GM12875 (cell line): ENCODE results near the gene ZNF25.
"Not testable (repeated sequence)": the region's sequence is repeated elsewhere in the genome, so short reads cannot be mapped to it uniquely, and the experiment has no call there.

ENCODE experiments used
- H3K4me3 ChIP-seq: one replicate; pipeline ENCODE4 v1.5.1; 2011; ENCODE audit warnings: low read depth, low read length, control low read depth
- TF ChIP-seq, protein P1 (sequence below): IDR thresholded peaks from 2 replicates; pipeline ENCODE4 v1.5.1; 2011; ENCODE audit warnings: low read depth, mild to moderate bottlenecking, control low read depth, inconsistent platforms, low read length, moderate library complexity, borderline replicate concordance; ENCODE audit not compliant: insufficient read depth

Gene ZNF25

DNA sequence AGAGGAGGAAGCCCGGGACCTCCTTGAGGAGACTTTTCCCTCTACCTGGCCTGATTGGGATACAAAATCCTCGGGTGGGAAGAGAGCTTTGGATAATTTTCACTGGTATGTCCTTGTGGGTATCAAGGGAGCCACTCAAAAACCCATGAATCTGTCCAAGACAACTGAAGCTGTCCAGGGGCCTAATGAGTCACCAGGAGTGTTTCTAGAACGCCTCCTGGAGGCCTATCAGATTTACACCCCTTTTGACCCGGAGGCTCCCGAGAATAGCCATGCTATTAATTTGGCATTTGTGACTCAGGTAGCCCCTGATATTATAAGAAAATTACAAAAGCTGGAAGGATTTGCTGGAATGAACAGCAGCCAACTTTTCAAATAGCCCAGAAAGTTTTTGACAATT is 38.6 kb downstream of the ZNF25 start:
- no peak overlapping the region for H3K4me3 ChIP-seq
- TF ChIP-seq, protein P1, sequence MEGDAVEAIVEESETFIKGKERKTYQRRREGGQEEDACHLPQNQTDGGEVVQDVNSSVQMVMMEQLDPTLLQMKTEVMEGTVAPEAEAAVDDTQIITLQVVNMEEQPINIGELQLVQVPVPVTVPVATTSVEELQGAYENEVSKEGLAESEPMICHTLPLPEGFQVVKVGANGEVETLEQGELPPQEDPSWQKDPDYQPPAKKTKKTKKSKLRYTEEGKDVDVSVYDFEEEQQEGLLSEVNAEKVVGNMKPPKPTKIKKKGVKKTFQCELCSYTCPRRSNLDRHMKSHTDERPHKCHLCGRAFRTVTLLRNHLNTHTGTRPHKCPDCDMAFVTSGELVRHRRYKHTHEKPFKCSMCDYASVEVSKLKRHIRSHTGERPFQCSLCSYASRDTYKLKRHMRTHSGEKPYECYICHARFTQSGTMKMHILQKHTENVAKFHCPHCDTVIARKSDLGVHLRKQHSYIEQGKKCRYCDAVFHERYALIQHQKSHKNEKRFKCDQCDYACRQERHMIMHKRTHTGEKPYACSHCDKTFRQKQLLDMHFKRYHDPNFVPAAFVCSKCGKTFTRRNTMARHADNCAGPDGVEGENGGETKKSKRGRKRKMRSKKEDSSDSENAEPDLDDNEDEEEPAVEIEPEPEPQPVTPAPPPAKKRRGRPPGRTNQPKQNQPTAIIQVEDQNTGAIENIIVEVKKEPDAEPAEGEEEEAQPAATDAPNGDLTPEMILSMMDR = no peak

DNA sequence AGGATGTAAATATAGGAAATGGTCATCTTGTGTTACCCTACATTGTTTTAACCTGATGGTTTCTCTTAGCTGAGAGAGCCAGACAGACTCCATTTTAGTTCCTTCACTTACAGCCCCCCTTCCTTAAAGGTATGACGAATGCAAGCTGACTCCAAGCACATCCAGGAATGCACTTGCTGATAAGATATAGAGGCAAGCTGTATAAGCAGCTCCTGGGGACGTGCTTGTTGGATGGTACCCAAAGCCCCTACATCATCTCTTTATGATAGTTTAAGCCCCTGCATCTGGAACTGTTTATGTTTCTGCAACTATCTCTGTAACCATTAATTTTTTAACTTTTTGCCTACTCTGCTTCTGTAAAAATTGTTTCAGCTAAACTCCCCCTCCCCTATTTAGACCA is 41.7 kb downstream of the ZNF25 start:
- H3K4me3 ChIP-seq = no peak overlapping the region
- TF ChIP-seq, protein P1 = no peak

DNA sequence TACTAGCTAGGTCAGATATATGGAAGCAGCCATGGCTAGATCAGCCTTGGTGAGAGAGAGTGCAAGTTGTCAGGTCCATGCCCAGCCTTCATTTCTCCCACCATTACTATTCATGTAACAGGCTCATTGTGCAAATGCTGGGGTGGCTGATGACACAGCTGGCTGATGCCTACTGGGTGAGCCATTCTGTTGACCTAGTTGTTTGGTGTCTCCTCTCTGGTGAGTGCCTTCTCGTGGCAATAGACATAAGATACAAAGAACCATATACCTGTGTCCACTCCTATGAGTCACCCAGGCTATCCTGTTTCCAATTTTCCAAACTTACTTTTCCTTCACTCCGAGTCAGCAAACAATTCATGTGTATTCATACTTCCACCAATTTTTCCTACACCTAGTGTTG is 46.0 kb downstream of the ZNF25 start:
- TF ChIP-seq, protein P1 = no peak
- no peak overlapping the region for H3K4me3 ChIP-seq

DNA sequence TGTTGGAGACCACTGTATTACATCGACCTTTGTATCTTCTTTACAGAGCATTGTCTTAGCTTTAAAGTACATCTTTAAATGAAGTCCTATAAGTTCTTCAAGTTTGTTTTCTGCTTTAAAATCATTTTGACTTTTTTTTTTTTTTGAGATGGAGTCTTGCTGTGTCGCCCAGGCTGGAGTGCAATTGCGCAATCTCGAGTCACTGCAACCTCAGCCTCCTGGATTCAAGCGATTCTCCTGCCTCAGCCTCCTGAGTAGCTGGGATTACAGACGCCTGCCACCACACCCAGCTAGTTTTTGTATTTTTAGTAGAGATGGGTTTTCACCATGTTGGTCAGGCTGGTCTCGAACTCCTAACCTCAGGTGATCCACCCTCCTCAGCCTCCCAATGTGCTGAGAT is 68.3 kb downstream of the ZNF25 start:
- H3K4me3 ChIP-seq = not testable (repeated sequence)

DNA sequence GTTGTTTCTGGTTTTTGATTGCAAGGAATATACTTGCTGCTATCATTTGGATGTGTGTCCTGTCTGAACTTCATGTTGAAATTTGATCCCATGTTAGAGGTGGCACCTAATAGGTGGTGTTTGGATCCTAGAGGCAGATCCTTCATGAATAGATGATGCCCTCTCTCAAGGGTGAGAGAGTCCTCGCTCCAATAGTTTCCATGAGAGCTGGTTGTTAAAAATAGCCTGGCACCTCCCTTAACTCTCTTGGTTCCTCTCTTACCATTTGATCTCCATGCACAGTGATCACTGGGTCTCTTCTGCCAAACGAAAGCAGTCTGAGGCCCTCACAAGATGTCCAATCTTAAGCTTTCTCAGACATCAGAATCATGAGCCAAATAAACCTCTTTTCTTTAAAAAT is 70.1 kb downstream of the ZNF25 start:
- TF ChIP-seq, protein P1 = no peak
- no peak overlapping the region for H3K4me3 ChIP-seq
